HG03558 (cell line): ENCODE results near the gene DCAF17.
"Not testable (repeated sequence)": the region's sequence is repeated elsewhere in the genome, so short reads cannot be mapped to it uniquely, and the experiment has no call there.

Source experiments
- ATAC-seq: cut with Tn5 transposase; IDR thresholded peaks from one replicate; pipeline ENCODE4 v1.9.1; 2021; ENCODE audit warnings: moderate number of reproducible peaks; ENCODE audit not compliant: unreplicated experiment; ENCODE audit errors: extremely low read depth

DCAF17 gene

DNA sequence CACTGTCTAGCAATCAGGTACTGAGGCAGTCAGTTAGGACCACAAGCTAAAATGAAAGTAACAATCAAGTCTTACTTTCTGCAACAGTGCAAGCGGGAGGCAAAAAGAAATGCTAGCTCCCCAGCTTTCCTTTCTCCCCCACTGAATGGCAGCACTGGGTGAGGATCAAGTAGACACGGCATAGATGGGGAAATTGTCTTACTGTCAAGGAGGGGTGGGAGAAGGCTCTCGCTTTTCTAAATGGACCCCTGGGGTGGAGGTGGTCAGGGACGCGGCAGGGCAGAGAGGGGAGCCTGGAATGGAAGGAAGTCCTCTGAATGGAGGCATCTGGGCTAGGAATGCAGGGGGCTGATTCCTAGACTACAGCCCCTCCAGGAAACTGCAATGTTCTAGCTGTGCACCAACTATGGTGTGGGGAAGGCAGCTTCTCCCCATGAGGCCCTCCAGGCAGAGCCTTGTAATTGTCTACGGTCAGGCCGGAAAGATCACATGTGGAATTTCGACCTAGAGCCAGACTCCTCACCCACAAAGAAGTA, 24.5 kb upstream of the DCAF17 start:
- no peak for ATAC-seq

DNA sequence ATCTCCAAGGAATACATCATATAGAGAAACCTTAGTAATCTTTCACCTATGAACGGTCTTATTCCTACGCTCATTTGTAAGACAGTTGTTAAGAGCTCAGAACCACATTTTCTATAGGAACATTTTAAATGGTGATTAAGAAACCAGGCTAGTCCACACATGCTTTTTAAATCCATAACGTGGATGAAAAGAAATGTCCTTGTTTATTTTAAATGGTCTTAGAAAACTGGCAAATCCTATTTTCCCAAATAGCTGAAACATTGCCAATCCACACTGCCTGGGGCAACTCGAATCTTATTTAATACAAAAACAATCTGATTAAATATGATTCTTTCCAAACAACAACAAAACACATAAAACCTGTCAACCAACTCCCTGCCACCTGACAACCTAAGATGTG, 23.9 kb upstream of the DCAF17 start:
- ATAC-seq: no peak

- ATAC-seq: no peak
Measured at GRCh38 chr2:171410624-171411023, 23.4 kb upstream of the DCAF17 start.

DNA sequence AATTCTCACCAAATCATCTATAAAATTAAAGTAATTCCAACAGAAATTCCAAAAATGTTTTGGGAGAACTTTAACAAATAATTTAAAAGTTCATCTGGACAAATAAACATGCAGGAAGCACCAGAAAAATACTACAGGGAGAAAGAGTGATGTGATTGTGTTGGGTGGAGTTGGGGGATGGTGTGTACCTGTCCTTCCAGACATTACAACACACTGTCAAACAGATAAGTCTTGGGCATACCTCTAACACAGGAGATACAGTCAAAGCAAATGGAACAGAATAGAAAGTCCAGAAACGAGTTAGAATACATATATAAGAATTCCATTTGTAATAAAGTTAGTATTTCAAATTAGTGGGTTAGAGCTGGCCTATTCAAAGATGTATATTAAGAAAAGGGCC, 22.8 kb upstream of the DCAF17 start:
- ATAC-seq: no peak

GRCh38 chr2:171411791-171412483, 22.1 kb upstream of the DCAF17 start:
- no peak for ATAC-seq

- no peak for ATAC-seq
Measured at GRCh38 chr2:171412571-171413175, 21.4 kb upstream of the DCAF17 start.

- not testable (repeated sequence) for ATAC-seq
Measured at GRCh38 chr2:171414645-171415044, 19.4 kb upstream of the DCAF17 start.

- peak; percentile 85 for ATAC-seq
Measured at GRCh38 chr2:171416009-171416926, 17.8 kb upstream of the DCAF17 start.

GRCh38 chr2:171419333-171419732, 14.7 kb upstream of the DCAF17 start:
- ATAC-seq: no peak

- ATAC-seq: no peak
Measured at GRCh38 chr2:171420728-171421563, 13.1 kb upstream of the DCAF17 start.

GRCh38 chr2:171422710-171423495, 11.1 kb upstream of the DCAF17 start:
- ATAC-seq: not testable (repeated sequence)

- ATAC-seq: no peak
Measured at GRCh38 chr2:171430516-171431410, 3.3 kb upstream of the DCAF17 start.

DNA sequence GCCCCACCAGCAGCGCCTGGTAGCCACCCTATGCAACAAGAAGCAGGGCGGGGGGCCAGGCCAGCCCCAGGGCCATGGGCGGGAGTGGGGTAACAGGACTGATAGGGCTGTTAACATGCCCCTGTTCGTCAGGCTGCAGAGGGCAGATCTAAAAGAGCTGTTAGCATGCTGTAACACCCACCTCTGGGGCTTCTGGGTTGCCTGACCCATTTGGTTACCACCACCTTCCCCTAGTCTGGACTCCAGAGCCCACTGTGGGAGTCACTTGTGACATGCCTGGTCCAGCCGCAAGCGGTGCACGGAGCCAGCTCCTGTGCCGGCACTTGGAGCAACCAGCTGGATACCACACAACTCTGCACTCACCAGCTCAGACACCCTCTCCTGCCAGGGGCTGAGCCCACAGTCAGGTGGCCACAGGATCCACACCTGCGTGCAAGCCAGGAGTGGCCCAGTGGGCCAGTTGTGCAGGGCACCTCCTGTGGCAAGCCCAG, 2.3 kb upstream of the DCAF17 start:
- ATAC-seq: no peak

DNA sequence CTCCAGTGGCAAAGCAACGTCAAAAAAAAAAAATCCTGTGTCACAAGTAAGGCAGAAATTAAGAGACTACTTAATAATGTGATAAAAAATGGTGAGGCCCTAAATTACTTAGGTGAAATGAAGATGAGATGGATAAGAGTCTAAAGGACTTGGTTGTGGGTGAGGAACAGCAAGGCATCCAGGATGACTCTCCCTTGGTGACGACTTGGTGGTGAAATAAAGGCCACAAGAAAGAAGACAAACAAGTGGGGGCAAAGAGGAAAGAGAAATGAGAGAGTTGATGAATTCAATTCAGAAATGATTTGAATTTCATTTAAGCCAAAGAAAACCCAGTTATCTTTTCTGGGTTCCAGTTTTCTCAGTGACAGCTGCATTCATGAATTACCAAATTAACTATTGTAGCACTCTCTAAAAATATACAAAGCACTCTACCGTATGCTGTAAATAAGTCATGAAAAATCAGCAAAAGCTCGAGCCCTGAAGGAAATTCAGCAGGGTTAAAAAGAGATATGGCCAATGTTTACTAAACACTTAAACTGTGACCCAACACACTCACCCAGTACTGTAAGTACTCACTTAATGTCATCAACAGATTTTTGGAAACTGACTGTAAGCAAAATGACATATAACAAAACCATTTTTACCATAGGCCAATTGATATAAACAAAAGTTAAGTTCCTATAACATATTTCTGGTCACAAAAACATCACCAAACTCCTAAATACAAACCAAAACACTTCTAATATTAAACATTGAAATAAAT, 1.6 kb upstream of the DCAF17 start:
- no peak for ATAC-seq

- ATAC-seq: no peak
Measured at GRCh38 chr2:171432969-171433762, 860 bp upstream of the DCAF17 start.

- no peak for ATAC-seq
Measured at GRCh38 chr2:171433763-171434012, 338 bp upstream of the DCAF17 start, which contains the start of gene METTL8. TSS of gene METTL8 (minus strand) at chr2:171433990. CDS start at chr2:171392185, 41,805 bp downstream.

- no peak for ATAC-seq
Measured at GRCh38 chr2:171436307-171436706, 2.3 kb downstream of the DCAF17 start.
